Heart right ventricle (tissue), 16 donors: ENCODE results near the gene PLP1. TPM values are rescaled to one million over a fixed set of nuclear protein-coding genes. Genes with fewer than 3 reads are reported as not detected.

Experiments used
- ATAC-seq, 8 donors: fragments of 200-7000 bp; cut with Tn5 transposase; one replicate each; pipeline ENCODE4 v1.9.1; 2020; ENCODE audit warnings: mild to moderate bottlenecking in 8 of 8, moderate library complexity in 8 of 8, moderate number of reproducible peaks in 1 of 8
- DNase-seq, 2 donors: peaks; one replicate each; pipeline ENCODE4 v3.0.0-alpha.2; 2020
- H3K27ac ChIP-seq, 10 donors: fragments of 200-600 bp; sonication (generic) in 2 of 10; one replicate each; pipeline versions ENCODE4 v1.5.0 to v1.8.0; 2020 to 2022; ENCODE audit warnings: mild to moderate bottlenecking in 3 of 10
- H3K27me3 ChIP-seq, 7 donors: fragments of 200-600 bp; one replicate each; pipeline ENCODE4 v1.8.0; 2021 to 2022; ENCODE audit warnings: mild to moderate bottlenecking in 2 of 7
- H3K36me3 ChIP-seq, 9 donors: fragments of 200-600 bp; sonication (generic) in 1 of 9; one replicate each; pipeline versions ENCODE4 v1.5.0 to v1.8.0; 2020 to 2022; ENCODE audit warnings: mild to moderate bottlenecking in 2 of 9
- H3K4me1 ChIP-seq, 9 donors: fragments of 200-600 bp; sonication (generic) in 1 of 9; one replicate each; pipeline versions ENCODE4 v1.5.0 to v1.8.0; 2020 to 2022; ENCODE audit warnings: mild to moderate bottlenecking in 4 of 9
- H3K4me3 ChIP-seq, 10 donors: fragments of 200-600 bp; sonication (generic) in 2 of 10; one replicate each; pipeline versions ENCODE4 v1.5.0 to v1.8.0; 2020 to 2022; ENCODE audit warnings: mild to moderate bottlenecking in 7 of 10, moderate library complexity in 2 of 10
- H3K9me3 ChIP-seq, 11 donors: fragments of 200-600 bp in 10 of 11; sonication (generic) in 2 of 11; one replicate each; pipeline versions ENCODE4 v1.5.0 to v1.8.0; 2013 to 2022; ENCODE audit warnings: mild to moderate bottlenecking in 2 of 11, control low read depth in 1 of 11, moderate library complexity in 1 of 11
- CTCF ChIP-seq, 9 donors: fragments of 200-600 bp; sonication (generic) in 2 of 9; IDR thresholded peaks; one replicate each; pipeline versions ENCODE4 v1.5.0 to v1.8.0; 2021 to 2022; ENCODE audit warnings: antibody characterized with exemption in 9 of 9, mild to moderate bottlenecking in 5 of 9, moderate library complexity in 1 of 9
- WGBS, 2 donors: extraction: QIAGEN DNeasy Blood & Tissue Kit; methylation state at CpG; one replicate each; pipeline ENCODE4 v1.1.7; 2013; ENCODE audit warnings: inconsistent platforms in 1 of 2; 5-methylcytosine and 5-hydroxymethylcytosine counted together
- intact Hi-C, 10 donors: fragments of 100-400 bp; cut with DNase I; formaldehyde crosslinking; loops; one replicate each; pipeline versions ENCODE4 v1.11.1 to v1.14.2; 2022
- polyA plus RNA-seq, 2 donors: library from polyadenylated mRNA; stranded (reverse); fragments of 200-250 nt; gene quantifications; one replicate each; pipeline ENCODE4 v1.2.3, GENCODE V29; 2013
- total RNA-seq, 10 donors: library from RNA; stranded (reverse); fragmentation: NEBNext Ultra II Directional in 3 of 10; extraction: Animal tissue kit (Norgen Biotek cat#: 25700) in 3 of 10; gene quantifications; one replicate each; pipeline versions ENCODE4 v1.2.1 to v1.2.4, GENCODE V29; 2021 to 2023
- donor health status: Arrhythmogenic right ventricular cardiomyopathy.
- donor health status: ischemic (EF 13 %, LVEDD 7.1; RV severe dilation, severe dysfunction).
- donor health status: healthy with polysubstance abuse.
- donor health status: DM: no; HTN: yes; CAD: no.
- donor health status: DM: no; HTN: no; CAD: no.
- donor health status: ischemic (EF 25% LVEDD 6.9; RV normal size, moderate dysfunction).
- donor health status: ischemic (EF 25% LVEDD 5.7; RV mildly dilated, moderate dysfunction).
- donor health status: healthy.
- donor health status: DM: yes; HTN: yes; CAD: no.
- donor health status: Ischemic cardiomyopathy.
- donor health status: ischemic (EF 35%, LVEDD 5.7; RV mildly dilated, moderate dysfunction).
- donor health status: nonischemic (EF 11% LVEDD 7.7; RV severe dilation, severe dysfunction).
- donor health status: DM: yes; HTN: yes; CAD: no.
- donor health status: PGD.
- donor health status: ischemic (EF 29% LVEDD 5.4; RV normal size, mild dysfunction).
- donor health status: nonischemic (EF 23%, LVEDD 6.1; RV moderate dilation, normal function).

Gene PLP1
- total and polyA plus RNA-seq, 12 donors, result 0.94 to 10.4 (median 2.6) TPM

GRCh38 chrX:103782640-103783039 is 6.0 kb downstream of the PLP1 start:
- no peak overlapping the region for H3K4me3 ChIP-seq
- H3K27me3 ChIP-seq, result peaks cover 0 to 21% (median 0%) of the 10 kb centered on the region in 7 donors
- intact Hi-C loops, result loop anchor here in 1 of 10 donors (10.0 kb wide), 1 partner anchor 78 kb away; no protein-coding TSS in a partner anchor
- H3K36me3 ChIP-seq, result no peaks in the 10 kb centered on the region
- H3K27ac ChIP-seq, result no peak overlapping the region
- no peaks in the 10 kb centered on the region for H3K4me1 ChIP-seq
- H3K9me3 ChIP-seq, result no peaks in the 10 kb centered on the region
- ATAC-seq (no peak), DNase-seq (no peak)
- 52 to 62% methylated on average over 3 of the region's 3 CpGs for WGBS, 2 donors
- TF ChIP-seq CTCF (IDR thresholded peaks at IDR 0.05), result no peak

GRCh38 chrX:103783196-103783595 is 6.6 kb downstream of the PLP1 start:
- no peaks in the 10 kb centered on the region for H3K36me3 ChIP-seq
- DNase-seq (no peak), ATAC-seq (no peak)
- no peak overlapping the region for H3K27ac ChIP-seq
- peaks cover 0 to 21% (median 0%) of the 10 kb centered on the region in 7 donors for H3K27me3 ChIP-seq
- H3K4me3 ChIP-seq, result no peak overlapping the region
- no peak for TF ChIP-seq CTCF (IDR thresholded peaks at IDR 0.05)
- intact Hi-C loops, result loop anchor here in 1 of 10 donors (10.0 kb wide), 1 partner anchor 78 kb away; no protein-coding TSS in a partner anchor
- no peaks in the 10 kb centered on the region for H3K9me3 ChIP-seq
- no peaks in the 10 kb centered on the region for H3K4me1 ChIP-seq
- WGBS, 2 donors, result 56 to 69% methylated on average over 3 of the region's 3 CpGs

GRCh38 chrX:103783971-103784370 is 7.3 kb downstream of the PLP1 start:
- Histone ChIP-seq H3K27ac (no peak overlapping the region), H3K36me3 (no peaks in the 10 kb centered on the region), H3K4me1 (no peaks in the 10 kb centered on the region), H3K27me3 (peaks cover 0 to 21% (median 0%) of the 10 kb centered on the region in 7 donors), H3K9me3 (no peaks in the 10 kb centered on the region), H3K4me3 (no peak overlapping the region)
- TF ChIP-seq CTCF (IDR thresholded peaks at IDR 0.05), result no peak
- ATAC-seq, result peak in 1 of 8 donors; percentile 42
- DNase-seq, result no peak
- 77 to 85% methylated on average over 2 of the region's 2 CpGs for WGBS, 2 donors
- intact Hi-C loops, result loop anchor here in 1 of 10 donors (10.0 kb wide), 1 partner anchor 79 kb away; no protein-coding TSS in a partner anchor

GRCh38 chrX:103789004-103789403 is 12.4 kb downstream of the PLP1 start:
- Histone ChIP-seq H3K36me3 (no peaks in the 10 kb centered on the region), H3K4me3 (no peak overlapping the region), H3K4me1 (no peaks in the 10 kb centered on the region), H3K9me3 (no peaks in the 10 kb centered on the region), H3K27me3 (peaks cover 0 to 56% (median 0%) of the 10 kb centered on the region in 7 donors), H3K27ac (no peak overlapping the region)
- ATAC-seq, result no peak
- intact Hi-C loops, result loop anchor here in 1 of 10 donors (10.0 kb wide), 1 partner anchor 84 kb away; no protein-coding TSS in a partner anchor
- DNase-seq, result no peak
- no peak for TF ChIP-seq CTCF (IDR thresholded peaks at IDR 0.05)
